ENCODE measurements around the gene GRB14. TPM values are rescaled to one million over a fixed set of nuclear protein-coding genes. Genes with fewer than 3 reads are reported as not detected.

The GRB14 gene
- total RNA-seq, 2 experiments from 2014 or later, result not detected

GRCh38 chr2:164456619-164457018 lies 164.7 kb downstream of the GRB14 start:
- Histone ChIP-seq H3K27ac (ENCODE audit: low read depth, low read length, poor library complexity, severe bottlenecking) (no peak overlapping the region), H3K79me2 (ENCODE audit: insufficient read depth, low read depth, low read length) (no peaks in the 10 kb centered on the region), H4K20me1 (ENCODE audit: insufficient read depth, low read length) (no peaks in the 10 kb centered on the region), H3K4me2 (ENCODE audit: low read length) (no peak overlapping the region), H3K36me3 (ENCODE audit: insufficient read depth, low read length) (no peaks in the 10 kb centered on the region), H3K9me3 (ENCODE audit: low read length) (no peaks in the 10 kb centered on the region), H3K9me2 (ENCODE audit: insufficient read depth, low read length) (no peaks in the 10 kb centered on the region), H2AFZ (ENCODE audit: low read length) (no peak overlapping the region), H3K4me3 (ENCODE audit: low read depth, low read length, poor library complexity, severe bottlenecking) (no peak overlapping the region), H3K4me1 (ENCODE audit: insufficient read depth, low read length, poor library complexity, severe bottlenecking) (no peaks in the 10 kb centered on the region)
- DNase-seq (ENCODE audit: low spot score), result no peak
- ChIA-PET POLR2A (no interaction called here), CTCF (ENCODE audit: unreplicated experiment) (no interaction called here)
- TF ChIP-seq EZH2phosphoT487 (IDR thresholded peaks at IDR 0.05; ENCODE audit: borderline replicate concordance, low read depth, low read length), result no peak
- TF ChIP-seq, protein P1, sequence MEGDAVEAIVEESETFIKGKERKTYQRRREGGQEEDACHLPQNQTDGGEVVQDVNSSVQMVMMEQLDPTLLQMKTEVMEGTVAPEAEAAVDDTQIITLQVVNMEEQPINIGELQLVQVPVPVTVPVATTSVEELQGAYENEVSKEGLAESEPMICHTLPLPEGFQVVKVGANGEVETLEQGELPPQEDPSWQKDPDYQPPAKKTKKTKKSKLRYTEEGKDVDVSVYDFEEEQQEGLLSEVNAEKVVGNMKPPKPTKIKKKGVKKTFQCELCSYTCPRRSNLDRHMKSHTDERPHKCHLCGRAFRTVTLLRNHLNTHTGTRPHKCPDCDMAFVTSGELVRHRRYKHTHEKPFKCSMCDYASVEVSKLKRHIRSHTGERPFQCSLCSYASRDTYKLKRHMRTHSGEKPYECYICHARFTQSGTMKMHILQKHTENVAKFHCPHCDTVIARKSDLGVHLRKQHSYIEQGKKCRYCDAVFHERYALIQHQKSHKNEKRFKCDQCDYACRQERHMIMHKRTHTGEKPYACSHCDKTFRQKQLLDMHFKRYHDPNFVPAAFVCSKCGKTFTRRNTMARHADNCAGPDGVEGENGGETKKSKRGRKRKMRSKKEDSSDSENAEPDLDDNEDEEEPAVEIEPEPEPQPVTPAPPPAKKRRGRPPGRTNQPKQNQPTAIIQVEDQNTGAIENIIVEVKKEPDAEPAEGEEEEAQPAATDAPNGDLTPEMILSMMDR (conservative IDR thresholded peaks at IDR 0.05; ENCODE audit: low read length), result no peak
- no TSS peak for BruUV-seq (replicated peaks)
- intact Hi-C loops (cut with micrococcal nuclease; ENCODE audit: unreplicated experiment), result no loop called here

DNA sequence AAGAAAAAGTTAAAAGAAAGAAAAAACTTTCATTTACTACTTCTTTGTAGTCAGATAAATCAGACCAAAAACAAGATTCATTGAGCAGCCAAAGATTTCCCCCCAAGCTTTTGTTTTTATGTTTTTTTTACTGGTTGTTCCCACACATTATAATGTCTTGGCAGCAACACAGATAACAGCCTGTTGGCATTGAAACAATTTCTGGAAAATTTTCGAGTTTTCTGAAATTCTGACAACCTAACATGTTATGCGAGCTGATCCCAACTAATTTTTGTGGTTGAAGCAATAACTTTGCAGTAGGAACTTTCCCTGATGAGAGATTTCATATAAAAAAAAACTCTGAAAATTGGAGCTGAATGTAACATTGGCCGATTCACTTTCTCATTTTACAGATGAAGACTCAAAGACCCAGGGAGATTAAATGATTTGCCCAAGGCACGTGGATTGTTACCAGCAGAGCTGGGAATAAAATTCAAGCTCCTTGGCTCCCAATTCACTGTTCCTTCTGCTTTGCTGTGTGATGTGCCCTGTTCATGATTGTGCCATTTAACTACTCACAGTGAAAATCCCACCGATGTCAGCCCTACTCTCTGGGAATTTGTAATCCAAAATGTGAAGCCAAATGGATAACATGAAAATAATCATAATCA lies 167.5 kb downstream of the GRB14 start:
- ChIA-PET POLR2A (no interaction called here), CTCF (ENCODE audit: unreplicated experiment) (no interaction called here)
- no peaks in the 10 kb centered on the region for H3K4me1 ChIP-seq (ENCODE audit: insufficient read depth, low read length, poor library complexity, severe bottlenecking)
- no peak overlapping the region for H2AFZ ChIP-seq (ENCODE audit: low read length)
- H3K79me2 ChIP-seq (ENCODE audit: insufficient read depth, low read depth, low read length), result no peaks in the 10 kb centered on the region
- no peaks in the 10 kb centered on the region for H3K36me3 ChIP-seq (ENCODE audit: insufficient read depth, low read length)
- H3K9me3 ChIP-seq (ENCODE audit: low read length), result no peaks in the 10 kb centered on the region
- no peak overlapping the region for H3K4me3 ChIP-seq (ENCODE audit: low read depth, low read length, poor library complexity, severe bottlenecking)
- no peak overlapping the region for H3K27ac ChIP-seq (ENCODE audit: low read depth, low read length, poor library complexity, severe bottlenecking)
- intact Hi-C loops (cut with micrococcal nuclease; ENCODE audit: unreplicated experiment), result no loop called here
- BruUV-seq (replicated peaks), result no TSS peak
- no peaks in the 10 kb centered on the region for H3K9me2 ChIP-seq (ENCODE audit: insufficient read depth, low read length)
- no peak for DNase-seq (ENCODE audit: low spot score)
- no peak overlapping the region for H3K4me2 ChIP-seq (ENCODE audit: low read length)
- H4K20me1 ChIP-seq (ENCODE audit: insufficient read depth, low read length), result no peaks in the 10 kb centered on the region
- TF ChIP-seq, protein P1 (conservative IDR thresholded peaks at IDR 0.05; ENCODE audit: low read length), result no peak
- TF ChIP-seq EZH2phosphoT487 (IDR thresholded peaks at IDR 0.05; ENCODE audit: borderline replicate concordance, low read depth, low read length), result no peak

GRCh38 chr2:164450278-164450677 lies 171.0 kb downstream of the GRB14 start:
- Histone ChIP-seq H3K4me3 (ENCODE audit: low read depth, low read length, poor library complexity, severe bottlenecking) (no peak overlapping the region), H2AFZ (ENCODE audit: low read length) (no peak overlapping the region), H3K36me3 (ENCODE audit: insufficient read depth, low read length) (no peaks in the 10 kb centered on the region), H4K20me1 (ENCODE audit: insufficient read depth, low read length) (no peaks in the 10 kb centered on the region), H3K4me2 (ENCODE audit: low read length) (no peak overlapping the region), H3K27ac (ENCODE audit: low read depth, low read length, poor library complexity, severe bottlenecking) (no peak overlapping the region), H3K79me2 (ENCODE audit: insufficient read depth, low read depth, low read length) (no peaks in the 10 kb centered on the region), H3K4me1 (ENCODE audit: insufficient read depth, low read length, poor library complexity, severe bottlenecking) (no peaks in the 10 kb centered on the region), H3K9me3 (ENCODE audit: low read length) (no peaks in the 10 kb centered on the region), H3K9me2 (ENCODE audit: insufficient read depth, low read length) (no peaks in the 10 kb centered on the region)
- no peak for DNase-seq (ENCODE audit: low spot score)
- intact Hi-C loops (cut with micrococcal nuclease; ENCODE audit: unreplicated experiment), result no loop called here
- POLR2A ChIA-PET, result no interaction called here
- no TSS peak for BruUV-seq (replicated peaks)
- CTCF ChIA-PET (ENCODE audit: unreplicated experiment), result no interaction called here
- TF ChIP-seq, protein P1 (conservative IDR thresholded peaks at IDR 0.05; ENCODE audit: low read length), result no peak
- no peak for TF ChIP-seq EZH2phosphoT487 (IDR thresholded peaks at IDR 0.05; ENCODE audit: borderline replicate concordance, low read depth, low read length)
